Posterior cingulate gyrus (tissue), 11 donors: ENCODE measurements around the gene KXD1.

Source experiments
- DNase-seq, 10 donors: peaks; one replicate each; pipeline versions ENCODE4 v3.0.0 to v3.0.0-alpha.2; 2020 to 2021; ENCODE audit warnings: mixed read lengths in 3 of 10
- intact Hi-C: fragments of 100-400 bp; cut with DNase I; formaldehyde crosslinking; loops from one replicate; pipeline ENCODE4 v1.15.1; 2023

The KXD1 gene

GRCh38 chr19:18608805-18609716 lies 51.4 kb downstream of the KXD1 start:
- no peak for DNase-seq
- intact Hi-C loops: no loop called here

GRCh38 chr19:18609717-18610051 lies 52.0 kb downstream of the KXD1 start:
- intact Hi-C loops: no loop called here
- no peak for DNase-seq

- intact Hi-C loops: no loop called here
- no peak for DNase-seq
Observed at GRCh38 chr19:18610245-18610555, 52.5 kb downstream of the KXD1 start.

- intact Hi-C loops: no loop called here
- DNase-seq: peak in 1 of 10 donors; percentile 45
Observed at GRCh38 chr19:18610556-18611326, 53.1 kb downstream of the KXD1 start.

GRCh38 chr19:18611327-18612050 lies 53.8 kb downstream of the KXD1 start:
- DNase-seq: peak in 1 of 10 donors; percentile 68
- intact Hi-C loops: no loop called here

GRCh38 chr19:18612051-18612771 lies 54.5 kb downstream of the KXD1 start:
- intact Hi-C loops: no loop called here

GRCh38 chr19:18612772-18613588 lies 55.3 kb downstream of the KXD1 start, which contains the start of gene TMEM59L:
TSS of gene TMEM59L (plus strand) at chr19:18612870. CDS start at chr19:18612959, 89 bp downstream.
- peak; percentile 65 to 96 (median 80) for DNase-seq
- intact Hi-C loops: no loop called here

More at GRCh38 chr19:18612051-18612771, 54.5 kb downstream of the KXD1 start:
- peak in 1 of 10 donors; percentile 77 for DNase-seq

- DNase-seq: peak in 2 of 10 donors; percentile 90 to 91
- intact Hi-C loops: no loop called here
Observed at GRCh38 chr19:18613589-18614234, 56.0 kb downstream of the KXD1 start.

- no peak for DNase-seq
- intact Hi-C loops: no loop called here
Observed at GRCh38 chr19:18616023-18616422, 58.4 kb downstream of the KXD1 start.

GRCh38 chr19:18617562-18617961 lies 59.9 kb downstream of the KXD1 start:
- intact Hi-C loops: no loop called here
- DNase-seq: no peak

- intact Hi-C loops: no loop called here
- DNase-seq: peak in 1 of 10 donors; percentile 69
Observed at GRCh38 chr19:18618236-18618635, 60.6 kb downstream of the KXD1 start.
